HepG2 (cell line): ENCODE results near the gene EEFSEC. TPM values are rescaled to one million over a fixed set of nuclear protein-coding genes. Genes with fewer than 3 reads are reported as not detected.

Source experiments
- ADNP ChIP-seq: sonication (generic); formaldehyde crosslinking; IDR thresholded peaks from 2 replicates; pipeline ENCODE4 v1.4.0; 2020; ENCODE audit warnings: missing genetic modification reagents
- ARID5B ChIP-seq: IDR thresholded peaks from 2 replicates; pipeline ENCODE4 v1.4.0; 2020; ENCODE audit warnings: mild to moderate bottlenecking, missing genetic modification reagents
- BORCS8-MEF2B ChIP-seq: sonication (generic); formaldehyde crosslinking; IDR thresholded peaks from 2 replicates; pipeline ENCODE4 v1.8.0; 2022; ENCODE audit warnings: mild to moderate bottlenecking, missing genetic modification reagents
- CBX5 ChIP-seq: sonication (generic); formaldehyde crosslinking; IDR thresholded peaks from 2 replicates; pipeline ENCODE4 v1.4.0; 2020; ENCODE audit warnings: missing genetic modification reagents, borderline replicate concordance
- FOXP1 ChIP-seq, 2 experiments: fragments of 450-650 bp in 1 of 2; IDR thresholded peaks; 2 replicates each; pipeline ENCODE4 v1.6.1; 2017 to 2018; ENCODE audit warnings: antibody characterized with exemption in 1 of 2
- HMG20B ChIP-seq: conservative IDR thresholded peaks from 2 replicates; pipeline ENCODE4 v1.6.1; 2016; ENCODE audit warnings: missing genetic modification reagents, missing compliant biosample characterization
- HMGA1 ChIP-seq: sonication (generic); formaldehyde crosslinking; conservative IDR thresholded peaks from 2 replicates; pipeline ENCODE4 v1.4.0; 2020; ENCODE audit warnings: missing genetic modification reagents
- IRF2 ChIP-seq: IDR thresholded peaks from 2 replicates; pipeline ENCODE4 v1.6.1; 2018; ENCODE audit warnings: missing genetic modification reagents, missing compliant biosample characterization
- MTA3 ChIP-seq: sonication (generic); formaldehyde crosslinking; IDR thresholded peaks from 2 replicates; pipeline ENCODE4 v1.4.0; 2020; ENCODE audit warnings: missing genetic modification reagents
- SIN3B ChIP-seq: fragments of 150-350 bp; IDR thresholded peaks from 2 replicates; pipeline ENCODE4 v1.6.1; 2014; ENCODE audit warnings: low read length
- SOX13 ChIP-seq, 3 experiments: fragments of 450-650 bp in 1 of 3; sonication (generic) in 1 of 3; formaldehyde crosslinking in 1 of 3; IDR thresholded peaks in 2 of 3; conservative IDR thresholded peaks in 1 of 3; 2 replicates each; pipeline versions ENCODE4 v1.5.0 to v1.6.1; 2016 to 2020; ENCODE audit warnings: antibody characterized with exemption in 1 of 3, mild to moderate bottlenecking in 1 of 3, missing compliant biosample characterization in 1 of 3, missing genetic modification reagents in 1 of 3, moderate library complexity in 1 of 3
- ZBTB21 ChIP-seq: sonication (generic); formaldehyde crosslinking; IDR thresholded peaks from 2 replicates; pipeline ENCODE4 v1.4.0; 2020; ENCODE audit warnings: missing genetic modification reagents
- ZNF280D ChIP-seq: sonication (generic); formaldehyde crosslinking; IDR thresholded peaks from 2 replicates; pipeline ENCODE4 v1.5.1; 2020; ENCODE audit warnings: mild to moderate bottlenecking, missing genetic modification reagents
- ZNF383 ChIP-seq: sonication (generic); formaldehyde crosslinking; IDR thresholded peaks from 2 replicates; pipeline ENCODE4 v1.4.0; 2020; ENCODE audit warnings: missing genetic modification reagents, mild to moderate bottlenecking, borderline replicate concordance
- ZNF430 ChIP-seq: sonication (generic); formaldehyde crosslinking; IDR thresholded peaks from 2 replicates; pipeline ENCODE4 v1.9.0; 2021; ENCODE audit warnings: mild to moderate bottlenecking, missing genetic modification reagents
- ZNF619 ChIP-seq: sonication (generic); formaldehyde crosslinking; IDR thresholded peaks from 2 replicates; pipeline ENCODE4 v1.4.0; 2020; ENCODE audit warnings: mild to moderate bottlenecking, missing genetic modification reagents
- ZNF839 ChIP-seq: sonication (generic); formaldehyde crosslinking; IDR thresholded peaks from 2 replicates; pipeline ENCODE4 v1.4.0; 2020; ENCODE audit warnings: missing genetic modification reagents, mild to moderate bottlenecking, borderline replicate concordance
- polyA plus RNA-seq, 8 experiments: library from polyadenylated mRNA; depleted of rRNA in 3 of 8; stranded (reverse) in 7 of 8; unstranded in 1 of 8; fragments of >200 nt; fragmentation: Illumina TruSeq in 4 of 8; extraction: Trizol in 4 of 8; gene quantifications; 2 replicates each; pipeline versions ENCODE4 v1.2.1 to v1.2.3, GENCODE V29; 2011 to 2016; ENCODE audit warnings: low read depth in 4 of 8, missing spikeins in 1 of 8, mixed read lengths in 1 of 8; ENCODE audit not compliant: insufficient read depth in 1 of 8
- total RNA-seq, 5 experiments: library from RNA; depleted of rRNA; stranded (reverse); fragments of >200 nt; fragmentation: Illumina TruSeq; extraction: Trizol; gene quantifications; 2 replicates each; pipeline ENCODE4 v1.2.3, GENCODE V29; 2016; ENCODE audit warnings: low read depth in 1 of 5
- TF ChIP-seq, protein P1 (sequence below): sonication (generic); formaldehyde crosslinking; IDR thresholded peaks from 2 replicates; pipeline ENCODE4 v1.4.0; 2020; ENCODE audit warnings: missing genetic modification reagents
- TF ChIP-seq, protein P2 (sequence below): fragments of 450-650 bp; IDR thresholded peaks from 2 replicates; pipeline ENCODE4 v1.6.1; 2016

EEFSEC gene
- total and polyA plus RNA-seq, 2 of the 13 experiments (the other 11 are each of a cell fraction or from before 2014, with no cell fraction given), result 6.4 to 24.2 TPM

DNA sequence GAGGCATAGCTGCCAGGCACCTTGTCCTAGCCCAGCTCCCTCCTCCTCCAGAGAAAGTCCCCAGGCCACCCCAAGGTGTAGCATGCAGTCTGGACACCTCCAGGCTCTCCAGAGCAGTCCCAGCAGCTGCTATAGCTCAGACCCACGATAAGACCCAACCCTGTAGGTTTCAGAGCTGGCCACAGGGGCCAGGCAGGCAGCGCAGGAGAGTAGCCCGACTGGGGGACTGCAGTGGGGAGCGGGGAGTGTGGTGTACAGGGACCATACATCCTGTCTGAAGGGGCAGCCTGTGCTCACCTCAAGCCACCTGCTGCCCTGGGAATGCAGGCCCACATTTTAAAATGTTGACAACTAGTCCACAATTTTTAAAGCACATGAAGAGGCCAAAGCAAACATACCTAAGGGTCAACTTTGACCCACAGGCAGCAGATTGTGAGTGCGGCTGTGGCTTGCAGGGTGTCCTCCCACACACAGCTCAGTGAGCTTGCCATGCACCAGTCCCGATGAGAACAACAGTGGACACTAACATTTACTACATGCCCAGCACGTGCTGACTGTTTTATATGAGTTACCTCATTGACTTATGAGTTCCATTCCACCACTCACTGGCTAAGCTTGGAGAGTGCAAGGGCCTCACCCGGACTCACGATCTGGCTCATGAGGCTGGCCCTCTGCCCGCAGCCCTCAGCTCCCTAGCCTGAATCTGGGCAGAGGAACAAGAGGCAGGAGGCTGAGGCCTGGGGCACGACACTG, 232.0 kb downstream of the EEFSEC start (continued):
- TF ChIP-seq, protein P1, sequence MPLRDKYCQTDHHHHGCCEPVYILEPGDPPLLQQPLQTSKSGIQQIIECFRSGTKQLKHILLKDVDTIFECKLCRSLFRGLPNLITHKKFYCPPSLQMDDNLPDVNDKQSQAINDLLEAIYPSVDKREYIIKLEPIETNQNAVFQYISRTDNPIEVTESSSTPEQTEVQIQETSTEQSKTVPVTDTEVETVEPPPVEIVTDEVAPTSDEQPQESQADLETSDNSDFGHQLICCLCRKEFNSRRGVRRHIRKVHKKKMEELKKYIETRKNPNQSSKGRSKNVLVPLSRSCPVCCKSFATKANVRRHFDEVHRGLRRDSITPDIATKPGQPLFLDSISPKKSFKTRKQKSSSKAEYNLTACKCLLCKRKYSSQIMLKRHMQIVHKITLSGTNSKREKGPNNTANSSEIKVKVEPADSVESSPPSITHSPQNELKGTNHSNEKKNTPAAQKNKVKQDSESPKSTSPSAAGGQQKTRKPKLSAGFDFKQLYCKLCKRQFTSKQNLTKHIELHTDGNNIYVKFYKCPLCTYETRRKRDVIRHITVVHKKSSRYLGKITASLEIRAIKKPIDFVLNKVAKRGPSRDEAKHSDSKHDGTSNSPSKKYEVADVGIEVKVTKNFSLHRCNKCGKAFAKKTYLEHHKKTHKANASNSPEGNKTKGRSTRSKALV (CRISPR knock-in tag), result no peak
- TF ChIP-seq BORCS8-MEF2B (CRISPR knock-in tag) (no peak), SOX13 (IDR thresholded peaks at IDR 0.05) (no peak), SOX13 (CRISPR knock-in tag; conservative IDR thresholded peaks at IDR 0.05 in 1 of 2, IDR thresholded peaks at IDR 0.05 in 1 of 2) (peak in 1 of 2 experiments; percentile 56; a peak in 2 of 4 replicates), ZNF619 (CRISPR knock-in tag) (peak; percentile 75; the same call in 1 of the 2 replicates), ZBTB21 (CRISPR knock-in tag) (no peak), ZNF383 (CRISPR knock-in tag) (no peak), ADNP (CRISPR knock-in tag) (no peak), ZNF280D (CRISPR knock-in tag) (no peak), IRF2 (CRISPR knock-in tag) (0 out of 2 replicates have a peak, but pooled peaks have one; percentile 34), ZNF430 (CRISPR knock-in tag) (no peak), HMG20B (CRISPR knock-in tag) (no peak), ARID5B (CRISPR knock-in tag) (peak; percentile 63), MTA3 (CRISPR knock-in tag) (no peak), CBX5 (CRISPR knock-in tag) (peak; percentile 13; the same call in 1 of the 2 replicates), SIN3B (no peak), HMGA1 (CRISPR knock-in tag) (no peak), FOXP1 (IDR thresholded peaks at IDR 0.05) (no peak), FOXP1 (CRISPR knock-in tag; IDR thresholded peaks at IDR 0.05) (peak; percentile 34; the same call in 1 of the 2 replicates), ZNF839 (no peak)
- TF ChIP-seq, protein P2, sequence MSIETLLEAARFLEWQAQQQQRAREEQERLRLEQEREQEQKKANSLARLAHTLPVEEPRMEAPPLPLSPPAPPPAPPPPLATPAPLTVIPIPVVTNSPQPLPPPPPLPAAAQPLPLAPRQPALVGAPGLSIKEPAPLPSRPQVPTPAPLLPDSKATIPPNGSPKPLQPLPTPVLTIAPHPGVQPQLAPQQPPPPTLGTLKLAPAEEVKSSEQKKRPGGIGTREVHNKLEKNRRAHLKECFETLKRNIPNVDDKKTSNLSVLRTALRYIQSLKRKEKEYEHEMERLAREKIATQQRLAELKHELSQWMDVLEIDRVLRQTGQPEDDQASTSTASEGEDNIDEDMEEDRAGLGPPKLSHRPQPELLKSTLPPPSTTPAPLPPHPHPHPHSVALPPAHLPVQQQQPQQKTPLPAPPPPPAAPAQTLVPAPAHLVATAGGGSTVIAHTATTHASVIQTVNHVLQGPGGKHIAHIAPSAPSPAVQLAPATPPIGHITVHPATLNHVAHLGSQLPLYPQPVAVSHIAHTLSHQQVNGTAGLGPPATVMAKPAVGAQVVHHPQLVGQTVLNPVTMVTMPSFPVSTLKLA, result peak; percentile 40; the same call in 1 of the 2 replicates
